HG03280 (cell line): ENCODE data around the gene FAM78A.

Source experiments
- ATAC-seq: cut with Tn5 transposase; IDR thresholded peaks from one replicate; pipeline ENCODE4 v1.9.1; 2021; ENCODE audit warnings: mild to moderate bottlenecking, moderate library complexity; ENCODE audit not compliant: unreplicated experiment

The FAM78A gene

DNA sequence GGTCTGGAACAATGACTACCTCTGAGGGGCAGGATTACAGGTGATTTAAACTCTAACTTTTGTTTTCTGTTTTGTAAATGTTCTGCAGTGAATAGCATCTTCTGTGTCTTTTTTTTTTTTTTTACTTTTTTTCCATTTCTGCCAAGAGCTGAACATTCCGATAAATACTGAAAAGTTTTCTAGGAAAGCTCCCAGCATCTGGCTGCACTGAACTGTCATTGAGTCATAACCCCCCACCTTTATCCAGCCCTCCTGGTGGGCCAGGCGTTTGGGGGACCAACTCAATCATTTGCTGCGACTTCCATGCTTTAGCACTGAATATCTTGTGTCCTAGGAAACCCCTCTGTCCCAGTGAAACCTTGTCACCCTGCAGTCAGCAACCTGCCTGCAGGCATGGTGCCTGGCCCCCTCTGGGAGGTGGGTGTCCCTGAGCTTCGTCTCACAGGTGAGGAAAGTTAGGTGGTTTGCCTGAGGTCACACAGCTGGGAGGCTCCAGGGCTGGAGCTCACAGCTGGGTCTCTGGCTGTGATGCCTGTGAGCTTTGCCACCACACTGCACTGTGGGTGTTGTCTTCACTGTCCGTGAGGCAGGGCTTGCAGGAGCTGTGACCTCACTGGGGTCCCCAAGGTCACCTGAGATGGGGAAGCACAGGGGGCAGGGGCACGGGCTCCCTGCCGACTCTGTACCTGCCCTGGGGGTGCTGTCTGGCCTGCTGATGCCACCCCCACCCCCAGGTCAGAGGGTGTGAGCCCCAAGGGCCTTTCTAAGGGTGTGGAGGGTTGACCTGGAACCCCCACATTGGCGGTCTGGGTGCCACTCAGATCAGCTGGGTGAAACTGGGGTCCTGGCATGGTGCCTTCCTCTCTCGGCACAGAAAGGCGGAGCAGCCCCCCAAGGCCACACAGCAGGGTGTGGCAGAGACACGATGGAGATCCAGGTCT lies 27.3 kb upstream of the FAM78A start:
- ATAC-seq, result no peak

GRCh38 chr9:131302244-131303075 lies 26.1 kb upstream of the FAM78A start:
- no peak for ATAC-seq

GRCh38 chr9:131300444-131300843 lies 24.1 kb upstream of the FAM78A start:
- ATAC-seq, result no peak

DNA sequence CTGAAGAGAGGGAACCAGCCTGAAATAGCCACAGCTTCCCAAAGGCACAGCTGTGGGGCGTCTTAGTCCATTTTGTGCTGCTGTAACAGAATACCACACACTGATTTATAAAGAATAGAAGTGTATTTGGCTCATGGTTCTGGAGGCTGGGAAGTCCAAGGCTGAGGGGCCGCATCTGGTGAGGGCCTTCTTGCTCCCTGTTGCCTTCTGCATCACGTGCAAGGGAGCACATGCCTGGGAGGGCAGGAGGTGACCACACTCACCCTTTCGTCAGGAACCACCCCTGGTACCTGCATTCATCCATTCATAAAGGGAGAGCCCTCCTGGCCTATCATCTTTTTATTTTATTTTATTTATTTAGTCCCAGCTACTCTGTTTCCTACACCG lies 23.6 kb upstream of the FAM78A start:
- ATAC-seq, result no peak

DNA sequence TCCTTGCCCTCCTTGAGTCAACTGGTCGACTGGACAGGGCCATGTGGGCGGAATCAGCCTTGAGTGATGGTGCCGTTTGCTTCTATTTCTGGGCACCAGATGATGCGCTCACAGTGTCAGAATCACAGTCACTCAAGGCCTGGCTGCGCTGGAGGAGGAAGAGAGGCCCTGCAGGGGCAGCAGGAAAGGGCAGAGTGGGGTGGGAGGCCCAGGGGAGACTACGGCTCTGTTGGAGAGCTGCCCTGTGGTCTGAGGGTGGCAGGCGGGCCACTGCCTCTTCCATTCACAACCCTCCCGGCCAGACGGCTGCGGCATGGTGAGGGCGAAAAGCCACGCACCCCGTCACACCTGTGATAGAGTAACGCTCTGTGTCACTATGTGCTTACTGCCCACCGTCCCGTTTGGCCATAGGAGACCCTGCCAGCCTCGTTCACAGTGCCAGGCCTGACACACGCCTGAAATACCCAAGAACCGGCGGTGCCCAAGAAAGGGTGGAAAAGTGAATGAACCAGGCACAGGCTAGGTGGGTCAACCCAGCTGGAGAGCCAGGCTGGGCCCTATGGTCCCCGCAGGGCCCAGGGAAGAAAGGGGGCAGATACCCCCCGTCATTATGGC lies 23.1 kb upstream of the FAM78A start:
- ATAC-seq, result no peak

DNA sequence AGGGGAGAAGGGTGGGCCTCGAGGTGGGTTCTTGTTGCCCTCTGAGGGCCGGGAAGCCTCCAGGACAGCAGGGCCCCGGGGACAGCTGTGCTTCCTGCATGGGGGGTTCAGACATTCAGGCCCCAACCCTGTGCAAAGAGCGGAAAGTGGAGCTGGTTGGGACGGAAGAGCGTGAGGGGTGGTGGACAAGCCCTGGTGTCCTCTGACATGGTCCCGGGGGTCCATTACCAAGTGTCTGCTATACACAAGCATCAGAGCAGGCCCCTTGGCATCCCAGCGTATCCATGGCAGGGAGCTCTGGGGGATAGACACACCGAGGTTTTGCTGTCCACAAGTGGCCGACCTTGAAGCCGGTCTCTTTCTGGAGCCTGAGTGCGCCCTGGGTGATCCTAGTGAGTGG lies 22.5 kb upstream of the FAM78A start:
- ATAC-seq, result no peak

GRCh38 chr9:131298341-131298740 lies 22.0 kb upstream of the FAM78A start:
- ATAC-seq, result no peak

DNA sequence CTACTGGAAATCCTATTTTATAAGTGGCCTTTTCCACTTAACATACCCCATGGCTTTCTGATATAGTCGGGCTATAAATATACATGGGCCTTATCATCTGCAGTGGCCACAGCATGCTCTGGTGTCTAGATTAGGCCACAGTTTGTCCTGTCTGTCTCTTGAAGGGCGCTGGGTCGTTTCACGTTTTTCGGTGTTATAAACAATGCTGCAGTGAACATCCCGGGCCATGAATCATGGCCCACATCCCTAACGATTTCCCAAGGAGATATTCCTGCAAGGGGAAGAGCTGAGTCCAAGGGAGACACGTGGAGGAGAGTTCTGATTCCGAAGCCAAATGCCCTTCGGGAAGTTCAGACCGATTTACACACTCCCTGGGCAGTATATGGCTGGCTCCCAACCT lies 21.6 kb upstream of the FAM78A start:
- no peak for ATAC-seq

DNA sequence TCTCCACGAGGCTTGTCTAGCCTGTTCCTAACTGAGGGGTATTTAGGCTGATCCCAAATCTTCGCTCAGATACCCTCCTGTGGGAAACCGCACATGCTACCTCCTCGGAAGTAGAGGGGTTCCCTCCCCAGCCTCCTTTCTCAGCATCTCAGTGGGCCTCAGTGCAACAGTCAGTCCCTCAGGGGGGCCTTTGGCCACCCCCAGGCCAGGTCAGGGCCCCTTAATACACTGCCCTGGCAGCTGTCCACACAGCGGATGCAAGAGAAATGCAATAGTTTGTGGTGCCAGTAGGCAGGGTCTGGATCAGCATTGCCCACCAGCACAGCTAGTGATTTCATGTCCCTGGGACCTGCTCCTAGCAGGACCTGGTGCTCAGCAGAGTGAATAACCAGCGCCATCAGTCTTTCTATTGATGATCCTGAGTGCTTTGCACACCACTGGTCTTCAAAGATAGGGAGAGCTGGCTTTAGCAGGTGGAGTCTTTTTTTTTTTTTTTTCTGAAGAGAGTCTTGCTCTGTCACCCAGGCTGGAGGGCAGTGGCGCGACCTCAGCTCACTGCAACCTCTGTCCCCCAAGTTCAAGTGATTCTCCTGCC lies 20.7 kb upstream of the FAM78A start:
- ATAC-seq, result no peak

DNA sequence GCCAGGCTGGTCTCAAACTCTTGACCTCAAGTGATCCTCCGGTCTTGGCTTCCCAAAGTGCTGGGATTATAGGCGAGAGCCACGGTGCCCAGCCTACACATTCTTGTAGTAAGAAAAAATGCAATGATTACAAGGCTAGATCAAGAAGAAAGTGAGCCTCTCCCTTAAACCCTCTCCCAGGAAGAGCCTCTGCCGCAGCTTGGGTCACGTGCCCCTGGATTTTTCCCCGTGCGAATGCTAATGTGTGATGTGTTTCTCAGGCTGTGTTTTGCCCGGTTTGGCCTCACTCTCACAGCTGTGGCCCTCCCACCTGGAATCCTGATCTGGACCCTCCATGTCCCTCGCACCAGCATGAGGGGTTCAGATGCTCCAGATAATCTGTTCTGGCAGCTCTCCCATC lies 20.1 kb upstream of the FAM78A start:
- ATAC-seq, result no peak

DNA sequence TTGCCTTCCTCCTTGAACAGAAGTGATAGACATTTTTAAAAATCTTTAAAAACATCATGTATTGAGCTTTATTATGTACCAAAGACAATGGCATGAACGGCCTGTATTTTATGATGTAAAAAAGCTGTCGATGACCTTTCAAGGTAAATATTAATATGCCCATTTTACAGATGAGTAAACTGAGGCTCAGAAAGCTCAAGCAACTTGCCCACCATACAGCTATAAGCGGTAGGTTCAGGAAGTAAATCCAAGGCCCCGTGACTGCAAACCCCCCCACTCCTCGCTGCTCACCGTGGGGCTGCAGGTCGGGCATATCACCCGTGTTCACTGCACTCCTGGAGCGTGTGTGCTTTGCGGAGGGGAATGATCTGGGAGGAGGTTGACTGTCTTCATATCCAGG lies 16.6 kb upstream of the FAM78A start:
- no peak for ATAC-seq

- no peak for ATAC-seq
These were observed 15.5 kb upstream of the FAM78A start for GRCh38 chr9:131291795-131292315.

- ATAC-seq, result no peak
These were observed 14.6 kb upstream of the FAM78A start for GRCh38 chr9:131290767-131291370.

- no peak for ATAC-seq
These were observed 13.9 kb upstream of the FAM78A start for GRCh38 chr9:131290036-131290766.

DNA sequence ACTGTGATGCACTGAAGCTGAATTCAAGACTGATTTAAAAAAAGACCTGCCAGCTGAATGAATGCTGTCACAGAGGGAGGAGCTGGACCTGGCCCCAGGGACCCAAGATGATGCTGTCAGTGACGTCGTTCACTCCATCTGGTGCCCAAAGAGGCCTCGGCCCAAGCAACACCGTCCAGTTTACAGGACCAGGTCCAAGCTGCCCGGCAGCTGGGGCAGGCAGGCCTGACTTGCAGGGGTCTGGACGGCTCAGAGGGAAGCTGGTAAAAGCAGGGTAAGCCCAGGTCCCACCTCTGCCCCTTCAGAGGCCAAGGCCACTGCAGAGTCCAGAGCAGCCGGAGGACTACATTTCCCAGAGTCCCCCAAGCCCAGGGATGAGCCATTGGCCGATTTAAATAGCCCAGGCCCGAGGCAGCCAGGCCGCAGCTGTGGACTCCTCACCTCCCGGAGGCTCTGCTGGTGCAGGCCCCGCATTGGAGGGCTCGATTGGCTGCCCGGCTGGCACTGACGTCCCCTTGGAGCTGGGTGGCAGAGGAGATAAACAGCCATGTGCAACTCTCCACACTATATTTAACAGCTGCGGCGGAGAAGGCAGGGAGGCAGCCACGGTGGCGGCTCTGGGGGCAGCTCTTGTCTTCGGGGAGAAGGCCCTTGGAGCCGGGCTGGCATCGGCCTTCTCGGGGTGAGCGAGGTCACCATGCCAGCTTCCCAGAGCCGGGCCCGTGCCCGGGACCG lies 13.2 kb upstream of the FAM78A start, which contains the start of gene PLPP7:
Gene PLPP7, plus strand, starts transcription at position 423 of the 735 bp plus-strand sequence. Its CDS starts 275 bp downstream, at position 698.
- ATAC-seq, result no peak

- ATAC-seq, result no peak
These were observed 11.9 kb upstream of the FAM78A start for GRCh38 chr9:131288217-131288616.

DNA sequence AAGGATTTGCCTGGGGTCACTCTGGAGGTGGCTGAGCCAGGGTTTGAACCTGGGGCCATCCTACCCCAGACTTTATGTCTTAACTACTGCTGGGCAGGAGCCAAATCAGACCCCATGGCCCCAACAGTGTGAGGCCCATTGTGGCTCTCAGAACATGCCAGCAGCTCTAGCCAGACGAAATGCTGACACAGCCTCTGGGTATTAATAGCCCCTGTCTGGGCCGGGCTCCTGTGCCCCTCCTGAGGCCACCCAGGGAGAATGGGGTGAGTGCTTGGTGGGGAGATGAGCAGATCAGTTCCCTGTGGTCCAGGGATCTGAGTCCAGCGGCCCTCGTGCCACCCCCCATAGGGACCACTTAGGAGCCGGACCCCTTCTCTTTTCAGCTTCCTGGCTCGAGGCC lies 11.0 kb upstream of the FAM78A start:
- no peak for ATAC-seq

DNA sequence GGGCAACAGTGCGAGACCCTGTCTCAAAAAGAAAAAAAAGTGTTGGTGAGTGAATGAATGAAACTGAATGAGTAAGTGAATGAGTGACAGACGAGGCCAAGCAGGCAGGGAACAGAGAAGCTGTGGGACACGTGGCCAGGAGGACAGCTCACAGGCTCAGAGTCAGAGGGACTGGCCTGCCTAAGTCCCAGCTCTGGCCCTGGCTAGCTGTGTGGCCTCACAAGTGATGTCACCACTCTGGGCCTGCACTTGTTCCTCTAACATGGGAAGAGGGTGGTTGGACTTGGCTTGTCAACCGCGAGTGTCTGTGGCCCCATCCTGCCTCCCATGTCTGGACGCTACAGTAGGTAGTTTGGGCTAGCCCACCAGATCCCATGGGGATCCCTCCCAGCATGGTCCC lies 8.5 kb upstream of the FAM78A start:
- ATAC-seq, result no peak
